RPMI7951 (cell line): ENCODE measurements around the gene EDEM1. TPM values are rescaled to one million over a fixed set of nuclear protein-coding genes. Genes with fewer than 3 reads are reported as not detected.
"Not testable (repeated sequence)": the region's sequence is repeated elsewhere in the genome, so short reads cannot be mapped to it uniquely, and the experiment has no call there.

ENCODE experiments used
- DNase-seq: peaks from one replicate; pipeline ENCODE4 v3.0.0-alpha.2; 2012; ENCODE audit warnings: low read depth
- total RNA-seq: library from RNA; depleted of rRNA; stranded (reverse); fragments of >200 nt; shearing (Covaris generic); gene quantifications from 2 replicates; pipeline ENCODE4 v1.2.3, GENCODE V29; 2014

The EDEM1 gene
- total RNA-seq, 1 experiment from 2014 or later = 17.3 TPM

DNA sequence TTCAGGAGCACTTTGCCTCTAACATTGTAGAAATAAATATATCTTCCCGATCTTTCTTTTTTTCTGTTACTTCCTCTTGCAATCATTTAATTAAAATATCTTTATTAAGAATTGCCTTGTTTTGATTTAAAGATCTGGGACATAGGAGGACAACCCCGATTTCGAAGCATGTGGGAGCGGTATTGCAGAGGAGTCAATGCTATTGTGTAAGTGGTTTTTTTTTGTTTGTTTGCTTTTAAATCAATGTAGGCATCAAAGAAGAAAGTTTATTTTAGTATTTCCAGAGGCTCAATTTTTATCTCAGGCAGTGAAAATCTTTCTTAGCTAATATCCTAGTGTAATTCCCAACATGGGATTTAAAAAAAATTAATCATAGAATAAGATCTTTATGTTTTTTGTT, 15.5 kb upstream of the EDEM1 start:
- DNase-seq = no peak

GRCh38 chr3:5179036-5179435, 8.5 kb upstream of the EDEM1 start:
- DNase-seq = not testable (repeated sequence)

- DNase-seq = no peak
These were observed 5.9 kb upstream of the EDEM1 start for GRCh38 chr3:5181469-5182141.

- not testable (repeated sequence) for DNase-seq
These were observed 3.8 kb upstream of the EDEM1 start for GRCh38 chr3:5183714-5184113.

DNA sequence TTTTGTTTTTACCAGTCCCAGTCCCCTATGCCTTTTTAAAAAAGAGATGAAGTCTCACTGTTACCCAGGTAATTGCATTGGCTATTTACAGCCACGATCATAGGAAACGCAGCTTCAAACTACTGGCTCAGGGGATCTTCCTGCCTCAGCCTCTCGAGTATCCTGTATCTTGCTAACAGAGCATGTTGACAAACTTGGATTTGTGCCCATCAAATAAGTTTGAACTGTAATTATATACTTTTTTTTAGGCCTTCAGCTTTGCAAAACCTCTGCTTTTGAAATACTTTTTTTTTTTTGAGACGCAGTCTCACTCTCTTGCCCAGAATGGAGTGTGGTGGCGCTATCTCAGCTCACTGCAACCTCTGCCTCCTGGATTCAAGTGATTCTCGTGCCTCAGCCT, 3.0 kb upstream of the EDEM1 start:
- DNase-seq = no peak

DNA sequence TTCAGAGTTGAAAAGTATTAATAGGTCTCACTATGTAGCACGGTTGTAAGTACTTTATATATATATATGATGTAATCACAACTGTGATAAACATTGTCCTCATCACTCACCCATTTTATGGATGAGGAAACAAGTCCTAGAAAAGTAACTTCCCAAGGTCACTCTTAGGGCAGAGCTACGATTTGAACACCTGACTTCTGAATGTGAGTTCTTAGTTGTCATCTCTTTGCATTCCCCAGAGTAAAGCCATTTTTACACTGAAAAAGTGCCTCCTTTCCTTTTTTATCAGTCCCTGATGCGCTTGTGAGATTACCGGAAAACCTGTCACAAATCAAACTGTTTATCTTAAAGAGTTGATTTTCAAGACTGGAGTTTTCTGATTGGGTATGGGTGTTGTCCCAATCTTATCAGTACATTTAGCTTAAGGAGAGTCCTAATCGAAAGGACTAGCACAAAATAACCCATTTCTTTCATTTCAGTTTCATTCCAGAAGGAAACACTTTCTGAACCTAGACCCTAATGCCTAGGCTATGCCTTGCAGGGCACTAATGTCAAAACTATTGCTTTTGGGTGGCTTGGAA, 2.3 kb upstream of the EDEM1 start:
- DNase-seq = no peak

- no peak for DNase-seq
These were observed 1.2 kb upstream of the EDEM1 start for GRCh38 chr3:5186089-5186857.

DNA sequence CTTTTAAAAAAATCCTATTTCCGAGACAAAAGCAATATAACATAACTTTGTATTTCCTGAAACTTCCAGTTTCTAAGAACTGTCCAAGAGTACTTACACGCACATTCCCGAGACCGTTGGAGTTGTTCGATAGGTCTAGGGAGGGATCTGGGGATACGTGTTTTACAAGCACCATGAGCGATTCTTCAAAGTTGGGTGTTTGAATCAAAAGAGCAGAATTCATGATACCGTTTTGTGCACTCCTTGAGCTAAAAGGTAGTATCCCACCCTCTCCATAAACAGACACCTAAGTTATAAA, 700 bp upstream of the EDEM1 start:
- peak; percentile 34 for DNase-seq

GRCh38 chr3:5187920-5188418, 462 bp downstream of the EDEM1 start:
- DNase-seq = peak; percentile 48

- peak; percentile 41 for DNase-seq
These were observed 1.1 kb downstream of the EDEM1 start for GRCh38 chr3:5188419-5189221.

GRCh38 chr3:5190147-5190791, 2.8 kb downstream of the EDEM1 start:
- no peak for DNase-seq

DNA sequence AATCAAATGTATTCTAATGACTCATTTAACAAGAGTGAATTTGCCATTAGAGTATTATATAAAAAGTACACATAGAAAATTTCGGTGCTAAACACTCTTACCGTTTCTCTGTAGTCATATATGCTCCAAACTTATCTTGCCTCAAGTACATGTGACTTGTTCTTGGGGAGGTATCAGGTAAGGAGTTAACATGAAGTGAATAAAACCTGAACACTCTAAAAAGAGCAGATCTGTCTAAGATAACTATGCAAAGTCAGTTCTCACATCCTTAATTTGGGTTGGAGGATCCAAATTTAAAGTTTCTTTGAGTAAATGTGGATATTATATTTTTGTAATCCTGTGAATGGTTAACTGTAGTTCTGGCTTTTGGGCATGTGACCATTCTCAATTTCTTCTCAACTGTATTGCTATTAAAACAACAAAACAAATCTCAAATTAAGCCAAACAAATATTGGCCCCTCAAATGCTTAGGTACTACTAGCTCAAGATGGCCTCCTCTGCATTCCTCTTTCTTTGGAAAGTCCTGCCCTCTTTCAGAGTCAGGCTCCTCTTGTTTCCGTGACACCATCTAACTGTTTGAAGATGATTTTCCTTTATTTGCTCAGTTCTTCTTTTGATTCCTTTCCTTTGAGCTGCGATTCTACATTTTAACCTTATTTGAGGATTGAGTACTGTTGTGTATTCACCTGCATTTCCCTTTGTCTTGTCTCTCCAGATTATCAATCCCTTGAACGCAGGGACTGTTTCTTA, 4.2 kb downstream of the EDEM1 start:
- DNase-seq = no peak

DNA sequence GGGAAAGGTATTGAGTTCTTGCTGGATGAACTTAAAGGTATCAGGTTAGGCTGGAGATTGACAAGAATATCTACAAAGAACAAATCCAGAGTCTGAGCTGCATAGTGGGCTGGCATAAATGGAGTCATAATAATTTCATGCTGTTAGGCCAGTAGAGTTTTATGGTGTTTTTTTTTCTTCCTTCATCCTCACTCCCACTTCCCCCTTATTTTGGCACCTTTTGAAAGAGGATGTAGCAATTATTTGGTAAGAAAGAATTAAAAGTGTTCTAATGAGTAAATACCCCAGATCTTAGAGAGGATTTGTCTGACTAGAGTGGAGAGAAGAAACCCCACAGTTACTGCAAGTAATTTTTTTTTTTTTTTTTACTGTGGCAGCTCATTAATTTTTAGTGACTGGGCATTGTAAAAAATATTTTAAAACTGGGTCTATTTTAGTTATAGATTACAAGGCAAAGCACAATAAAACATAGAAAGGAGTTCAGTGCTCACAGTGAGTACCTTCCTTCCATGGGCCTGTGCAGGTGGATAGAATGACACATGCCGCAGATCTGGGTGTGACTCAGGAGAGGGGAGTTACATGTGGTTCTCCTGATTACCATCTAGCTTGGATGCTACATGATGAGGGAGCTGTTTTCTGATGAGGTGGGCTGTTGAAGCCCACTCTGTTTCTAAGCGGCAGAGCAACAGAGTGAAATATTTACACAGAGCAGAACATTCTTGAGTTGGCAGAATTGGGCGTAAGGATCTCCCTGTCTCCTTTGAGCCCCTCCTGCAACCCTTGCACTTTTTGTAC, 5.3 kb downstream of the EDEM1 start:
- no peak for DNase-seq

DNA sequence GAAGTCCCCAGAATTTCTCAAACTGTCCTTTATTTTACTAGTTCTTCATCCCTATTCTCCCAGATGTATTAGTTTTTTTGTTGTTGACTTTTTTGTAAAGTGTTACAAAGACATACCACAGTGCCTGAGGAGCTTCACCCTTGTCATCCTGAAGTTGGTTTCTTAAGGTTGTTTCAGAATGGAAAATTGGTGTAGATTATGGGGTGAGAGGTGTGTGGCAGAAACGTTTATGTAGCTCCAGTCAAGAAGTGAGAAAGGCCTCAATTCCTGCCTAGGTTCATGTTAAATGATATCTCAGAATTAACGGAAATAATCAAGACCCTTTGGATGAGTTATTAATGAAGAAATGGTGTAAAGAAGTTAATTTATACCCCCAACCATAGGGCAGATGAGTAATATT, 6.8 kb downstream of the EDEM1 start:
- no peak for DNase-seq

DNA sequence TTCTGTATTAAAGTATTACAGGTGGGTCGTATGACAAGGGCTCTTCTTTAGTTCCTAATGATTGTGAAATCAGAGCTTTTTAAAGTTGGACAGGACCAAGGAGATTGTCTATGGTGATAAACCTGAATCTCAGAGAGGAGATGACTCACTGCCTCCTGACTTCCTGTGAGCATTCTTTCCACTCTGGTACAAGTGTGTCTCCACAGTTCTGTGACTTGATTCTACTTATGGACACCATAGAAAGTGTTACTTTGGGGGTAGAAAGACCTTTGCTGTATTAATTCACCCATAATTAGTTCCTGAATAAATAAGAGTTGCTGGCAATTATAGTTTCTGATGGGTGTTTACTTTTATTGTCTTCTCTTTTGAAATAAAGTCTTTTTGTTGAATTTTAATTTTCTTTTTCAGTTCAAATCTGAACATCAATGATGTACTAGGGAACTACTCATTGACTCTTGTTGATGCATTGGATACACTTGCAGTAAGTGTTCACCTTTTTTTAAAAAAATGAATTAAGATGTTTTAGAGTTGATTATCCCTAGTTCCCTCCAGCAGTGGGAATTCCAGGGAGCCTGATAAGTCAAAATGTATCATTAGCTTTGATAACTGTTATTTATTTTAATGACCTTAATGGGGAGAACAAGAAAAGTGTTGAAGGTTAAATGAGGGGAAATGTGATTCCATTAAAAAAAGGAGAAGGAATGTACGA, 7.4 kb downstream of the EDEM1 start:
- DNase-seq = peak; percentile 88

GRCh38 chr3:5195605-5196004, 8.1 kb downstream of the EDEM1 start:
- peak; percentile 53 for DNase-seq

GRCh38 chr3:5197022-5197421, 9.5 kb downstream of the EDEM1 start:
- DNase-seq = no peak

DNA sequence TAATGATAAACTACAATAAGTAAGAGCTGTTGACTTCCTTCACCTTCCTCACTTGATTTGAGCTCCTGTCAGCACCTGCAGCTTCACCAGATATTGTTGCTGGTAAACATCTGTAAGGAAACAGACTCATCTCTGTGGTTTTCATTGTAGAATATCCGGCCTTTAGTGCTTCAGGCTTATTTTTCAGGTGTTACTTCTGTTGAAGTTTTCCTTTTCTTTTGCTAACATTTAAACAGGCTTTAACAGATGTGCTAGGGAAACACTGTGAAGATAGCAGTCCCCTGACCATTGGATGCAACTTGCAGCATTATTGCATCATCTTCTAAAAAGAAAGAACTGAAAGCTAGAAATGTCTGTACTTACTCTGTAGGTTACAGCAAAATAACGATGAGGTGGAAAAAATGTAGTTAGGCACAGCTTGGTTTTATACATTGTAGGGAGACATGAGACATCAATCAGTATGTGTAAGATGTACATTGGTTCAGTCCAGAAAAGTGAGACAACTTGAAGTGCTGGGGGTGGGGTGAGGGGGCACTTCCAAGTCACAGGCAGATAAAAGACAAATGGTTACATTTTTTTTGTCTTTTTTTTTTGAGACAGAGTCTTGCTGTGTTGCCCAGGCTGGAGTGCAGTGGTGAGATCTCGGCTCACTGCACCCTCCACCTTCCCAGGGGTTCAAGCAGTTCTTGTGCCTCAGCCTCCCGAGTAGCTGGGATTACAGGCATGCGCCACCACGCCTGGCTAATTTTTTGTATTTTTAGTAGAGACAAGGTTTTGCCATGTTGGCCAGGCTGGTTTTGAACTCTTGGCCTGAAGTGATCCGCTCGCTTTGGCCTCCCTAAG, 10.2 kb downstream of the EDEM1 start:
- DNase-seq = peak; percentile 39

DNA sequence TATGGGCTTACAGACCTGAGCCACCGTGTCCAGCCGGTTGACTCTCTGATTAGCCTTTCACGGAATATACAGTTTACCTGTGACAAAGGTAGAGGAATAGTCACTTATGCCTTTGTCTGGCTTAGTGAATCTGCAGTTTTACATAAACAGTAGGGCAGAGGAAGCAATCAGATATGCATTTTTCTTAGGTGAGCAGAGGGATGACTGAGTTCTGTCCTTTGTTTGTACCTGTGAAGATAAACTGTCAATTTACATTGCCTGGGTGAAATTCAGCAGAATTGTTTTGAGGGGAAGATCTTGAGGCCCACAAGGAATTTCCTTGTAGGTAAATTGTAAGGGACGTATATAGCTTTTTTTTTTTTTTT, 10.8 kb downstream of the EDEM1 start:
- no peak for DNase-seq
